Tibial artery (tissue), 4 donors: ENCODE data around the gene ARHGAP23.

Experiments used
- DNase-seq, 2 donors: peaks; one replicate each; pipeline ENCODE4 v3.0.0-alpha.2; 2019
- H3K27ac ChIP-seq, 2 donors: fragments of 200-600 bp; sonication (generic) in 1 of 2; 1 replicate in 1 of 2; 2 replicates in 1 of 2; pipeline ENCODE4 v1.5.1; 2018 to 2019; ENCODE audit warnings: mild to moderate bottlenecking in 1 of 2
- H3K27me3 ChIP-seq, 2 donors: fragments of 200-600 bp; sonication (generic) in 1 of 2; one replicate each; pipeline versions ENCODE4 v1.5.1 to v1.6.0; 2016 to 2019
- H3K36me3 ChIP-seq, 3 donors: fragments of 200-600 bp; sonication (generic) in 2 of 3; one replicate each; pipeline ENCODE4 v1.5.1; 2016 to 2019; ENCODE audit warnings: mild to moderate bottlenecking in 2 of 3
- H3K4me1 ChIP-seq, 4 donors: fragments of 200-600 bp; sonication (generic) in 2 of 4; 1 replicate in 3 of 4; 2 replicates in 1 of 4; pipeline ENCODE4 v1.5.1; 2016 to 2019
- H3K4me3 ChIP-seq, 2 donors: fragments of 200-600 bp; sonication (generic) in 1 of 2; 1 replicate in 1 of 2; 2 replicates in 1 of 2; pipeline ENCODE4 v1.5.1; 2018 to 2019; ENCODE audit warnings: mild to moderate bottlenecking in 2 of 2
- H3K9me3 ChIP-seq, 3 donors: fragments of 200-600 bp; sonication (generic) in 1 of 3; one replicate each; pipeline ENCODE4 v1.5.1; 2016 to 2019
- intact Hi-C: fragments of 100-400 bp; cut with DNase I; formaldehyde crosslinking; loops from one replicate; pipeline ENCODE4 v1.15.0; 2023; ENCODE audit warnings: low total_unique reads
- TF ChIP-seq, protein P1 (sequence below), 2 experiments: fragments of 200-600 bp in 1 of 2; fragments of 450-650 bp in 1 of 2; IDR thresholded peaks; one replicate each; pipeline ENCODE4 v1.5.1; 2017 to 2019; ENCODE audit warnings: antibody characterized with exemption in 2 of 2, mild to moderate bottlenecking in 1 of 2, moderate library complexity in 1 of 2

ARHGAP23 gene

DNA sequence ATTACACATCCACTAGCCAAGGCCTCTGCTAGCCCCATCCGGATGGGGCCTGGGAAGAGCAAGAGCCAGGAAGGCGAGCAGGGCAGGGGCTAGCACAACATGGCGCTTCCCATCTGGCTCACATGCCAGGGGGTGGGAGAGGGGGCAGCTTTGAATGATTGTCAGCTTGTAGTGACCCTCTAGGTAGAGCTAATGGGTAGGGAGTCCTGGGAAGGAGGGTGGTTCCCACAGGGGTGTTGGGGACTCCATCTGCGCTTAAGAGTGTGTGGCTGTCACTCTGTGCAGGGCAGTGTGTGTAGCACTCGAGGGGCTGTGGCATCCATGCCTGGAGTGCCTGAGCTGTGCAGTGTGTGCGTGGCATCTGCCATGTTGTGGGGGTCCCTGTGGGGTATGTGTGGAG lies 24.5 kb downstream of the ARHGAP23 start:
- no peak overlapping the region for H3K4me3 ChIP-seq

DNA sequence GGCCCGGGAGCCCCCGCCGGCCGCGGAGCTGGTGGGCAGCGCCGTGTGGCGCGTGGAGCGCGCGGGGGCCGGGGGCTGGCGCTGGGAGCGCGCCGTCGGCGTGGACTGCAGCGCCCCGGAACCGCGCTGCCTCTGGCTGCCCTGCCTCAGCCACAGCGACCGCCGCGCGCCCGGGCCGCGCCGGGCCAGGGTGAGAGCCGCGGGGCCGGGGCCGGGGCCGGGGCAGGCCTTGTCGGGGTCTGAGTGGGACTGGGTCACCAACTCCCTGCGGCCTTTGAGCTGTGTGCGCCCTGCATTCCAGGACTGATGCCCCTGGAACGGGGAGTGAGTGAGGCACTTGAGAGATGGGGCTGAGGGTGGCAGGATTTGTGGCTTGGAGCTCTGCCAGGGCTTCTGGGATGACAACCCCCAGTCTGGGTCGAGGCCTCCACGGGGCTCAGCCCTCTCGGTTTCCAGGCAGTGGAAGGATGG lies 25.7 kb downstream of the ARHGAP23 start:
- intact Hi-C loops: no loop called here
- Histone ChIP-seq H3K4me1 (peaks cover 0 to 81% (median 57%) of the 10 kb centered on the region in 4 donors), H3K36me3 (peaks cover 6 to 12% (median 8%) of the 10 kb centered on the region in 3 donors), H3K27ac (peak overlapping the region; percentile 79 to 84), H3K4me3 (peak overlapping the region; percentile 52 to 53), H3K27me3 (no peaks in the 10 kb centered on the region), H3K9me3 (no peaks in the 10 kb centered on the region)
- no peak for DNase-seq
- TF ChIP-seq, protein P1, sequence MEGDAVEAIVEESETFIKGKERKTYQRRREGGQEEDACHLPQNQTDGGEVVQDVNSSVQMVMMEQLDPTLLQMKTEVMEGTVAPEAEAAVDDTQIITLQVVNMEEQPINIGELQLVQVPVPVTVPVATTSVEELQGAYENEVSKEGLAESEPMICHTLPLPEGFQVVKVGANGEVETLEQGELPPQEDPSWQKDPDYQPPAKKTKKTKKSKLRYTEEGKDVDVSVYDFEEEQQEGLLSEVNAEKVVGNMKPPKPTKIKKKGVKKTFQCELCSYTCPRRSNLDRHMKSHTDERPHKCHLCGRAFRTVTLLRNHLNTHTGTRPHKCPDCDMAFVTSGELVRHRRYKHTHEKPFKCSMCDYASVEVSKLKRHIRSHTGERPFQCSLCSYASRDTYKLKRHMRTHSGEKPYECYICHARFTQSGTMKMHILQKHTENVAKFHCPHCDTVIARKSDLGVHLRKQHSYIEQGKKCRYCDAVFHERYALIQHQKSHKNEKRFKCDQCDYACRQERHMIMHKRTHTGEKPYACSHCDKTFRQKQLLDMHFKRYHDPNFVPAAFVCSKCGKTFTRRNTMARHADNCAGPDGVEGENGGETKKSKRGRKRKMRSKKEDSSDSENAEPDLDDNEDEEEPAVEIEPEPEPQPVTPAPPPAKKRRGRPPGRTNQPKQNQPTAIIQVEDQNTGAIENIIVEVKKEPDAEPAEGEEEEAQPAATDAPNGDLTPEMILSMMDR (IDR thresholded peaks at IDR 0.05): no peak

More for the DNA sequence above, 24.5 kb downstream of the ARHGAP23 start:
- DNase-seq: no peak
- H3K27me3 ChIP-seq: no peaks in the 10 kb centered on the region
- no peaks in the 10 kb centered on the region for H3K9me3 ChIP-seq
- no peaks in the 10 kb centered on the region for H3K36me3 ChIP-seq
- TF ChIP-seq, protein P1 (IDR thresholded peaks at IDR 0.05): no peak
- peak overlapping the region; percentile 73 to 84 for H3K27ac ChIP-seq
- intact Hi-C loops: no loop called here
- H3K4me1 ChIP-seq: peaks cover 0 to 88% (median 63%) of the 10 kb centered on the region in 4 donors

DNA sequence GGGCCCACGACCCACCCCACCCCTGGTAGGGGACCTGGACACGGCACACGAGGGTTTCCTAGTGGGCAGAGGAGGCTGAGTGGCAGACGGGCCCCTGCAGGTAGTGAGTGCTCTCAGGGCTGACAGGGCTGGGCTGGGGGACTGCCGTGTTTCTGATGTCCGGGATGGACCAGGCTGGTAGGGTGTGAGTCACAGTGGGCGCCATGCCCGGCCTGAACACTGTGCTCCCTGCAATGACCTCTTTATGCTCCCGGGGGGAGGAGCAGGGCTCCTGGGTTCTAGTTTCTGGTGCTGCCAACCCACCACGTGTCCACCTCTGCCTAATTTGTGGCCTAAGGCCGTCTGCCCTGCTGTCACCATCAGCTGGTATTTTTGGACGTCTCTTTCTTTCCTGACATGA lies 26.3 kb downstream of the ARHGAP23 start:
- Histone ChIP-seq H3K9me3 (no peaks in the 10 kb centered on the region), H3K27me3 (no peaks in the 10 kb centered on the region), H3K4me1 (peaks cover 0 to 76% (median 54%) of the 10 kb centered on the region in 4 donors), H3K36me3 (peaks cover 11 to 18% (median 14%) of the 10 kb centered on the region in 3 donors), H3K4me3 (peak overlapping the region; percentile 52 to 53), H3K27ac (peak overlapping the region; percentile 79 to 84)
- TF ChIP-seq, protein P1 (IDR thresholded peaks at IDR 0.05): no peak
- peak; percentile 92 to 98 for DNase-seq
- intact Hi-C loops: no loop called here

DNA sequence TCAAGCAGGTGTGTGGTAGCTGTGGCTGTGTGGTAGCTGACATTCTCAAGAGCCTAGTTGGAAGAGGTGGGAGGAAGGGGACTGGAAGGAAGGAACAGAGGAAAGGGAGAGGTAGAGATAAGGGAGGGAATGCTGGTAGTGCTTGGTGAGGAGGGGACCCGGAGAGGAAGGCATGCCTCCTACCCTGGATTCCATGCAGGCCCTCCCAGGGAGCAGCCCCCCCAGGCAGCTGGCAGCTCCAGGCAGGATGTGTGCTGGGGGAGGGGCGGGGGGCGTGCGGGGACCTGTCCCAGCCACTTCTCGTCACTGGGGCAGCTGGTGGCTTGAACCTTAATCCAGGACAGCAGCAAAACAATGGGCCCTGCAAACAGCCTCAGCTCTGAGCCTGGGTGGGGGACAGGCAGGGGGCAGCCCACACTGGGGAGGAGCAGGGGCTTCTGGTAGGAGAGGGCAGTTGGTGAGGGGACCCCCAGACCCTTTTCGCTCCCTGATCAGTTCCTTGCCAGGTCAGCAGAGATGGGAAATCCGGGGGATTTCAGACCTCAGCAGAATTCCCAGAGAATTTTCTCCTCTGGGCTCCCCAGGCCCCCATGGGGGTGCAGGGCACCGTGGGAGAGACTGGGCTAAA lies 27.1 kb downstream of the ARHGAP23 start:
- H3K36me3 ChIP-seq: peaks cover 15 to 26% (median 22%) of the 10 kb centered on the region in 3 donors
- H3K9me3 ChIP-seq: no peaks in the 10 kb centered on the region
- intact Hi-C loops: no loop called here
- peak overlapping the region in 1 of 2 donors; percentile 53 for H3K4me3 ChIP-seq
- TF ChIP-seq, protein P1 (IDR thresholded peaks at IDR 0.05): no peak
- no peaks in the 10 kb centered on the region for H3K27me3 ChIP-seq
- peaks cover 0 to 70% (median 50%) of the 10 kb centered on the region in 4 donors for H3K4me1 ChIP-seq
- no peak for DNase-seq
- H3K27ac ChIP-seq: peak overlapping the region; percentile 79 to 84

DNA sequence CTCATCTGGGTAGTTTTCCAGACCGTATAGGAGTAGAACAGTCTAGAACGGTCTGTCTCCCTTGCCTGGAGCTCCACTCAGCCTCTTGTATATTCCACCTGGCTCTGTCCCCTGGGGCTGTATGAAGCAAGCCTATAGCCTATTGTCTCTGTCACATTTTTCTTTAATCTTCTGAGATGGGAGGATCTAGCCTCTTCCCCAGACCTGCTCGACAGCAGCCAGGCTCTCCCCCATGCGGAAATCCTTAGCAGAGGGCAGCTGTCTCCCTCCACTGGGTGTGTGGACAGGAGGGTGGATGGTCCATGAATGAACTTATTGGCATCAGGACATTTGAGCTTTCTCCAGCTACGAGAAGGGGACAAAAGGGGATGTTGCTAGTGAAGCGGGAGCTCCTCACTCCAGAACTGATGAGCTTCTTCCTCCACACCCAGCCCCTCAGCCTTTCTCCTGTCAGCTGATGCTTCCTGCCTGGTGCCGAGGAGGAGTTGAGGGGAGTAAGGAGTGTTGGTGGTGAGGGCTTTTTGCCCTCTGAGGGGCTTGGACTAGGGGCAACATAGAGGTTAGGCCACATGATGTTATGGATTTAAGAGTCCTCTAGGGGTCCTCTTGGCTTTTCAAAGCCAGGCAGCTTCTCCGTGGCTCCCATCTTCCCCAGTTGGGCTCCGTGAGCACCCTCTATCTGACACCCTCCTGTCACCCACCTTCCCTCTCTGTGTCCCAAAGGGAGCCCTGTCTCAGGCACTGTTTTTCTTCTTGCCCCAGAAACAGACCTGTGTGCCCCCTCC lies 28.0 kb downstream of the ARHGAP23 start:
- Histone ChIP-seq H3K4me1 (peaks cover 0 to 62% (median 44%) of the 10 kb centered on the region in 4 donors), H3K36me3 (peaks cover 15 to 33% (median 31%) of the 10 kb centered on the region in 3 donors), H3K27ac (peak overlapping the region; percentile 79 to 84), H3K27me3 (no peaks in the 10 kb centered on the region), H3K9me3 (no peaks in the 10 kb centered on the region), H3K4me3 (no peak overlapping the region)
- TF ChIP-seq, protein P1 (IDR thresholded peaks at IDR 0.05): no peak
- intact Hi-C loops: no loop called here
- DNase-seq: no peak
